NCI-H1092 treated with DMSO at 0.1 percent for 48 hours (cell line): Measurements from ENCODE around the gene PRC1.
"Not testable (repeated sequence)": the region's sequence is repeated elsewhere in the genome, so short reads cannot be mapped to it uniquely, and the experiment has no call there.

Experiments used
- DNase-seq: peaks from one replicate; lab custom pipeline; 2025; lab: John Stamatoyannopoulos, UW

PRC1 gene, protein sequence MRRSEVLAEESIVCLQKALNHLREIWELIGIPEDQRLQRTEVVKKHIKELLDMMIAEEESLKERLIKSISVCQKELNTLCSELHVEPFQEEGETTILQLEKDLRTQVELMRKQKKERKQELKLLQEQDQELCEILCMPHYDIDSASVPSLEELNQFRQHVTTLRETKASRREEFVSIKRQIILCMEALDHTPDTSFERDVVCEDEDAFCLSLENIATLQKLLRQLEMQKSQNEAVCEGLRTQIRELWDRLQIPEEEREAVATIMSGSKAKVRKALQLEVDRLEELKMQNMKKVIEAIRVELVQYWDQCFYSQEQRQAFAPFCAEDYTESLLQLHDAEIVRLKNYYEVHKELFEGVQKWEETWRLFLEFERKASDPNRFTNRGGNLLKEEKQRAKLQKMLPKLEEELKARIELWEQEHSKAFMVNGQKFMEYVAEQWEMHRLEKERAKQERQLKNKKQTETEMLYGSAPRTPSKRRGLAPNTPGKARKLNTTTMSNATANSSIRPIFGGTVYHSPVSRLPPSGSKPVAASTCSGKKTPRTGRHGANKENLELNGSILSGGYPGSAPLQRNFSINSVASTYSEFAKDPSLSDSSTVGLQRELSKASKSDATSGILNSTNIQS

DNA sequence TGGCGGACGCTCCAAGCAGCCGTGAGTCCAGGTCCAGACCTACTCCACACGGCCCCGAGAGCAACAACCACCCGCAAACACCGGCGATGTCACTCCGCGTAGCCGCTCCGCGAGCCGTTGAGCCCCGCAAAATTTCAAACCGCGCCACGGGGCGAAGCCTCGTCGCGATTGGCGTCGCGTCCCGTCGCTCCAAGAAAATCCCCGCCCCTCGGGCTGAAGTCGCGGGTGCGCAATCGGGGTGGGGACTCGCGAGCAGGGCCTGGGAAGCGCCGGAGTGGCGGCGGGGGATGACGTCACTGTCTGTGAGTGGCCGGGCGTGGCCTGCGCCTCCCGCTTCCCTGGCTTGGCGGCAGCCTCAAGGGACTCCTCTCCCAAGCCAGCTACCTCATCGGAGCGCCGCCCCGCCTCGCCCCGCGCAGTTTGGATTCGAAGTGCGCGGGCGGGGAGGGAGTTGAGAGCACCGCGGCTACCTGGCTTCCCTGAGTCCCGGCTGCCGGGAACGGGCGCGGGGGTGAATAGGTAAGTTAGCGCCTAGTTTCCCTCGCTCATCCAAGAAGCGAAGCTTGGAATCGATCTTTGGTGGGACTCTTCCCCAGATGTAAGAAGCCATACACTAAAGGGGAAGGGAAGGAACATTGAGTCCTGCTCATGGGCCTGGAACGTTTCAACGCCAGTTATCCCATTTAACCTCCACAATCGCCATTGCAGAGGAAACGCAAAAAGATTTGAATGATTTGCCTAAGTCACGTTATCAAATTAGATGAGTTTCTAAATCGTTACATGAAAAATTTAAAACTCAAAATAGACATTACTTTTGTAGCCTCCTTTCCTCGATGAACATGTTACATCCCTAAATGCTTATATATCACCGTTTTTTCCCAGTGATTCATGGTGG is at the start of gene PRC1:
PRC1 (minus strand) TSS at position 119 of the 895 bp plus-strand sequence; CDS start at position 1, 118 bp downstream.
- DNase-seq, result peak; percentile 94

DNA sequence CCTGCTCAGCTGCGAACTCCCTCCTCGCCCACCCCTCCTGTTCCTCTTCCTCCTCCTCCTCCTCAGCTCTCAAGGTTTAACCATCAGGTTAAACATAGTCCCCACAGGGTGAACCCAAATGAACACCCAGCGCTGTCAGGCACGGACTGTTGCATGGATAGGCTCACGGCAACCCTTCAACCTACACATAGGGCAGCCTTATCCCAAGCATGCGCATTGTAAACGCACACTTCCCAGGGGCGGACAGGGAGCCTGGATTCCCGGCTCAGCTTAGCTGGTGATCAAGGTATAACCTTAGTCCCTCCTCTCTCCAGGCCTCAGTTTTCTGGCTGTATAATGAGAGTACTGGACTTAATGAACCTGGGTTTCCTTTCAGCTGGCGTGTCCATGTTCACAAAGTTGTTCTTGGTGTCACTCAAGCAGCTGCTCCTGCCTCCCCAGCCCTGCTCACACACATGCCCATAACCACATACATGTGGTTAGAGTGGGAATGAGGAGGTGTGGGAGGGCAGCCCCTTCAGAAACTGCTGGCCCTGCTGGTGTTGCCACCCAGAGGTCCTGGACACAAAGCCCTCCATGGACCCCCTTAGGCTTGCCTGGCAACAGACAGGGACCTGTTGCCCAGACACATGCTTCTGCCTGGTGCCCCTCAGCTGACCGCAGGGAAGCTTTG is 49.0 kb upstream of the PRC1 start:
- DNase-seq, result no peak

DNA sequence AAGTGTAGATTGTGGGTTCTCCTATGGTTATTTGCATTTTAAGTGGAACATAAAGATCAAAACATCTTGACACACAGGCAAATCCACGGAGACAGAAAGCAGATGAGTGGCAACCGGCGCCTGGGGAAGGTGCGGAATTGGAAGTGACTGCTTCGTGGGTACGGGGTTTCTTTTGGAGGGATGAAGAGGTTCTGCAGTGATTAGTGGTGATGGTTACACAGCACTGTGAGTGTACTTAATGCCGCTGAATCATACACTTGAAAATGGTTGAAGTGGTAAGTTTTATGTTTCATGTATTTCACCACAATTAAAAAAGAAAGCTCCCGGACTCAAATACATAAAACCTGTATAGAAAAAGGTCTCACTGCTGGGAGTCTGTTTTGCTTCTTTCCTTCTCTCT is 46.5 kb upstream of the PRC1 start:
- DNase-seq, result no peak

DNA sequence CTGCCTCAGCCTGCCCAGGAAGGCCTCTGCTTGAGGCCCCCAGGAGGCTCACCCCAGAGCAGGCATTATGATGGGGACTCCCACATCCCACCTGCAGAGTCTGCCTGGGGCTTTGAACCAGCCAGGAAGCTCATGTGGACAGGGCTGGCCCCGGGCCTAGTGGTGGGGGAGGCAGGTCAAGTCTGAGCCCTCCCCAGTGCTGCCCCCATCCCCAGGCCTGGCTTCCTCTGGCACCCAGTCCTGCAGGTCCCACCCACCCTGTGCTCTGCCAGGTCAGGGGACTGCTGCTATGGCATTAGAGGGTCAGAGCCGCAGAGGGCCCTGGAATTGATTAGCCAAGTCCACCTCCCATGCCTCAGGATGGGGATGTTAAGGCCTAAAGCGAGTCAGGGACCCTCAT is 45.7 kb upstream of the PRC1 start:
- DNase-seq, result no peak

DNA sequence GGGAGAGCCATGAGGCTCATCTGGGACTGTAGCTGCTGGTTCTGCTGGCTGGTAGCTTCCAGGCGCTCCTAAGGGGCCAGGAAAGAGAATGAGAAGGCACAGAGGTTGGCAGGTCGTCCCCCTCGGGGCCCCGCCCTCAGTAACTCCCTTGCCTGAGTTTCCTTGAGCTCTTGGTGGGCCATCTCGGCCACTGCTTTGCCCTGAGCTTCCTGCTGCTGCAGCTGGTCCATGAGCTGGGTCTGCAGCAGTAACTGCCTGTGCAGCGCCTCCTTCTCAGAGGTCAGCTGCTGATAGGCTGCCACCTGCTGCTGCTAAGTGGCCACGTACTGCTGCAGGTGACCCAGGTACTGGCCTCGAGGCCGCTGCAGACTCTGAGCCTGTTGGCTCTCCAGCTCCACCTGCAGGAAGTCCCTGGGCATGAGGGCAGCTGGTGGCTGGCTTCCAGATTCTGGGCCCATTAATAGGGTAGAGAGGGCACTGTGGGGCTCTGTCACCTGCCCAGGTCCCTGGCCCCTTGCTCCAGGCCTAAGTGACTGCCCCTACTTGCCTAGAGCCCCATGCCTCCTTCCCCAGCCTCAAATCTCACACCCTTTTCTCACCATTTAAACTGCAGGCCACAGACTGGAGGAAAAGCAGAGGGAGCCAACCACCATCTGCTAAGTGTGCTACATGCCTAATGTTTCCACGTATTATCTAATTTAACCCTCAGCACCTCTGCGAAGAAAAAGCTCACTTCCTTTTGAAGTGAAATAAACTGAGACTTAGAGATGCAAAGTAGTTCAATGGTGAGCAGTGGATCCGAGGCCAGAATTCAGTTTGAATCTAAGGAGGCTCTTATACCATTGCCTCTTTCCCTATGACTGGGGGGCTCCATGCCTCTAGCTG is 38.8 kb upstream of the PRC1 start:
- peak; percentile 13 for DNase-seq

DNA sequence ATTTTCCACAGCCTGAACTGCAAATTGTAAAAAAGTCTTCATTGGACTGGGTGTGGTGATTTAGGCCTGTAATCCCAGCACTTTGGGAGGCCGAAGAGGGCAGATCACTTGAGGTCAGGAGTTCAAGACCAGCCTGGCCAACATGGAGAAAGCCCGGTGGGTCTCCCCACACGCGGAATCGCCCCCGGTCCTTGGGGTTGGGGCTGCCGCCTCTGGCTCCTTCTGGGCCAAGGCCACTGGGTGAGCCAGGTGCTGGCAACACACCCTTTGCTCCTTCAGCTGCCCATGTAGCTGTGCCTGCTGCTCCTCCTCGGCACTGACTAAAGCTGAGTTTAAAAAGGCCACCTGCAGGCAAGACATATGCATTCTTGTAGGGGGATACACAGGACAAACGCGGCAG is 37.5 kb upstream of the PRC1 start:
- no peak for DNase-seq

DNA sequence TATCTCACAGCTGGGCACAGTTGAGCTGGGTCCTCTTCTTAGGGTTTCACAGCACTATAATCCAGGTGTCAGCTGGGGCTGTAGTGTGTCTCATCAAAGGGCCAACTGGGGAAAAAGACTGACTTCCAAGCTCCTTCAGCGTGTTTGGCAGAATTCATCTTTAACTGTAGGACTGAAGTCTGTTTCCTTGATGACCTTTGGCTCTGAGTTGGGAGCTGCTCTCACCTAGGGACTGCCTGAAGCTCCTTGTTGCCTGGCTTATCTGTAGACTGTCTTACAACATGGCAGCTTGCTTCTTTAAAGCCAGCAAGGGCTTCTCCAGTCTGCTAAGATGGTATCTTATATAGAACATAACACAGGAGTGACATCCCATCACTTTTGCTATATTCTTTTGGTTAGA is 33.3 kb upstream of the PRC1 start:
- DNase-seq, result no peak

DNA sequence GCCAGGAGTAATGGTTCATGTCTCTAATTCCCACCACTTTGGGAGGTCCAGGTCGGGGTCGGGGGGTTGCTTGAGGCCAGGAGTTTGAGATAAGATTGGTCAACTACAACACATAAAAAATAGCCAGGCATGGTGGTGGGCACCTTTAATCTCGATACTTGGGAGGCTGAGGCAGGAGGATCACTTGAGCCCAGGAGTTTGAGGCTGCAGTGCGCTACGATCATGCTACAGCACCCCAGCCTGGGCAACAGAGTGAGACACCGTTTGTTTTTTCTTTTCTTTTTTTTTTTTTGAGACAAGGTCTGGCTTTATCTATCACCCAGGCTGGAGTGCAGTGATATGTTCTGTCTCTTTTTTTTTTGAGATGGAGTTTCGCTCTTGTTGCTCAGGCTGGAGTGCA is 29.4 kb upstream of the PRC1 start:
- no peak for DNase-seq

DNA sequence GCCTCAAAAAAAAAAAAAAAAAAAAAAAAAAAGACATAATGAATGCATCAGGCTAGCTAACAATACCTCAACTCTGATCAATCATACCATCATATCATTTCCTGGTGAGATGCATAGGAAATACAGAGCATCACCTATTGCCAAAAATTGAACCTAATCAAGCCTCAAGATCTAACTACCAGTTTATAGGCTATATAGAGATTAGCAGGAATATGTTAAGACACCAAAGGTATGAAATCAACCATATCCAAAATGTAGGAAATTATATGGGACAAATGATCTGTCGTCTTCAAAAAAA is 28.4 kb upstream of the PRC1 start:
- no peak for DNase-seq

DNA sequence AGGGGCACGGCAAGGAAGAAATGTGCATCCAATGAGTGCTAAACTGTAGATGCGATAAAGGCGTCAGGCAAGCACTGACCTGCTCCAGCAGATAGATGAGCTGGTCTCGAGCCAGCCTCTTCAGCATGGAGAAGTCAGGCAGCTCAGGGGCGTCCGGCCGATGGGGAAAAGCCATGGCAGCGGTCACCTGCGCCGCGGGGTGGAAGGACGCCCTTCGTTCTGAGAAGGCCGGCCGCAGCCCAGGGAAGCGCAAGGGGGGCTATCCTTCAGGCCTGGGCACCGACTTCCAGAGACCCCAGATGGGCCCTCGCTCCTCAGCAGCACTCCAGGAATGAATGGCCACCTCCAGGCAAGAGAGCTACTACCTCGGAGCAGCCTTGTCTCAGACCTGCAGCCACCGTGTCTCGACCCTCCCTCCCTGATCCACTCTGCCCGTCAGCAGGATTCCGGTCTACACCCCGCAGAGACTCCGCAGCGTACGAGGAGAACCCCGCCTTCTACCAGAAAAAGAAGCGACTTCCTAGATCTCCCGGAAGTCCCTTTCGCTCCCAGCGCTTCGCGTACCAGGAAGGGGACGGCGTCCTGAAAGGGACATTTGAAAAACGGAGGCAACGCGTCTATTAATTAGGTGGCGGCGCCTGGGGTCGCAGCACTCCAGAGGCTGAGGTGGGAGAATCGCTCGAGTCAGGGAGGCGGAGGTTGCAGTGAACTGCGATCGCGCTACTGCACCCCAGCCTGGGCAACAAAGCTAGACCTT is 27.9 kb upstream of the PRC1 start, which contains the start of gene VPS33B:
VPS33B (minus strand) TSS at position 520 of the 757 bp plus-strand sequence; CDS start at position 175, 345 bp downstream.
- DNase-seq, result peak; percentile 77

DNA sequence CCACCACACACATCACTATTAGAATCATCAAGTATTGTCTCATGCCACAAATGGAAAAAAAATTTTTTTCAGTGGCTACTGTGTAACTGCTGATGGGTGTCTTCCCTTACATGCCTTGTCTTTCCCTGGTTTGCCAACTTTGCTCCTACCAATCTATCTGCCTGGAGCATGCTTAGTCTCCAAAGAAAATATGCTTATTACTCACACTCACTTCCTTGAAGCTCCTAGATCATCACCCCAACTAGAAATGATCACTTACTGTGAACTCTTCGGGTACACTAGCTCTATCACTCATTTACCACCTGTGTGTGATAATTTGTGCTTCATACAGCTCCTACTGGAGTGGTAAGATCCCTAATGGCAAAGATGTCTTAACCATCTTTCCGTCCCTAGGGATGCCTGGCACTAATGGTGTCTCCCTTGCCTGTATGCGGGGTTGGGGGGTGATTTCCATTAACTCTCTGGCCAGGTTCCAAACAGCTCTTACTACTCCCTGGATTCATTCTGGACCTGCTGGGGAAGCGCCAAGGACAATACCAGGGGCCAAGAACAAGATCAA is 27.3 kb upstream of the PRC1 start:
- DNase-seq, result peak; percentile 22

DNA sequence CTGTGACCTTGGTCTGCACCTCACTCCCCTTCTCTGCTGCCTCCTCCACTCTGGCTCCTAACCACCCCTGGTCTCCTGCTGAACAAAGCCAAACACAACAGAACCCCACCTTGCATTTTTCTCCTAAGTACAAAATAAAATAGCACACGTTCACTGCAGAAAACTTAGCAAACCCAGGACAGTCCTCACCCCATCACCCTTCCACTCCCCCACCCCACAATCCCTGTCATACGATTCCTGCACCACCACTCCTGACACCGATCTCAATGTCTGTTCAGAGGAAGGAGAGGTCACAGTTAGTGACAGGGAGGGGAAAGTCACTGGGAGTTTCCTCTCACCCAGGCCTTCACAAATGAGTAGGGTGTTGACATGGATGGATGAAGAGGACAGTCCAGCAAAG is 23.8 kb upstream of the PRC1 start:
- DNase-seq, result no peak

DNA sequence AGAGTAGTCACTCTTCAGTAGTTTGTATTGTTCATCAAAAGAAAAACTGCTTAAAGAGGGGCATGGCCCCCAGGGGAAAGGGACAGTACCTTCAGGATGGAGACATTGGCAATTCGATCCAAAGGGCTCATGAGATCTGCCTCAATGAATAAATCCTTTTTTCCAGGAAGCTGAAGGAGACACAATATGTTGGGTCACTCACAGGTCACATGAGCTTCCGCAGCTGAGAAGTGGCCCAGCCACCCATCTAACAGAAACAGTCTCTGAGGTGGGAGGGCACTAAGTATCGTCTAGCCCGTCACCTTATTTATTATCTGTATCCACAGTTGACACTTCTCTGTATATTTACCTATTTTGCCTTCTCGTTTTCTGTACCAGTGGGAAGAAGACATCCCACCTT is 23.4 kb upstream of the PRC1 start:
- no peak for DNase-seq

DNA sequence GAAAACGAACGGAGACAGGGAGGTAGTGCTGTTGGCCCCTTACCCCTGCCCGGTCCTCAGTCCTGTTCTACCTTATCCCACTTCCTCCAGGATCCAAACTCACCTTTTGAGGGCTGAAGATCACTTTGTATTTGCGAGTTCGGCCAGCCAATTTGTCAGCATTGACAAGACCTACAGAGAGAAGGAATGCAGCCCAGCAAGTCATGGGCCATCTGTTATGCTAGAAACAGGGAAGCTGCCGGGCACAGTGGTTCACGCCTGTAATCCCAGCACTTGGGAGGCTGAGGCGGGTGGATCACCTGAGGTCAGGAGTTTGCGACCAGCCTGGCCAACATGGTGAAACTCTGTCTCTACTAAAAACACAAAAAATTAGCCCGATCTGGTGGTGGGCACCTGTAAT is 19.4 kb upstream of the PRC1 start:
- not testable (repeated sequence) for DNase-seq

DNA sequence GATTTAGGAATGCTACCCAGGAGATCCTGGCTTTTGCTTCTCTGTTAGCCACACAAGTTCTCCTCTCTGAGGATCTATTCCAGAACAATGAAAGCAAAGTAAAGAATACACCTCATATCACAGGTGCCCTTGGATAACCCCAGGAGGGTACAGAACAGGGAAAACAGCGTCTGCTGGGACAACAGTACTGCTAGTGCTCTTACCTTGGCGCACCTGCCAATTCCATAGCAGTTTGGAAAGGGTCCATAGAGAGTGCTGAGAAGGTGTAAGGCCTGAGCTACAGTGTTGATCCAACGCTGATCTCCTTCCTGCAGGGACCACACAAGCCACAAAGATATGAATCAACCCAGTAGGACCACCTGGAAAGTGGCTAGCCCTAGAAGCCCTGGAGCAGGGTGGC is 12.9 kb upstream of the PRC1 start:
- no peak for DNase-seq

DNA sequence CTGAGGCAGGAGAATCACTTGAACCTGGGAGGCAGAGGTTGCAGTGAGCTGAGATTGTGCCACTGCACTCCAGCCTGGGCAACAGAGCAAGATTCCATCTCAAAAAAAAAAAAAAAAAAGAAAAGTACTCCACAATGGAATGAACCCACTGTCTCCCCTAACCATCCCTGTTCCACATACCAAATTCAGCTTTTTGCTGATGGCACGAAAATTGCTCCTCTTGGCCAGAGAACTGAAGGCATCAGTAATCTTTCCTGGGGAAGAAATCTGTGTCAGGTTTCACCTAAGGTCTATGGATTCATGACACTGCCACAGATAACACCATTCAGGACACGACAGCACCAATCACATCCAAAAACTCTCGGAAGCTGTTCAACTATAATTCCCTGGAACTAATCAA is 6.9 kb upstream of the PRC1 start:
- no peak for DNase-seq

DNA sequence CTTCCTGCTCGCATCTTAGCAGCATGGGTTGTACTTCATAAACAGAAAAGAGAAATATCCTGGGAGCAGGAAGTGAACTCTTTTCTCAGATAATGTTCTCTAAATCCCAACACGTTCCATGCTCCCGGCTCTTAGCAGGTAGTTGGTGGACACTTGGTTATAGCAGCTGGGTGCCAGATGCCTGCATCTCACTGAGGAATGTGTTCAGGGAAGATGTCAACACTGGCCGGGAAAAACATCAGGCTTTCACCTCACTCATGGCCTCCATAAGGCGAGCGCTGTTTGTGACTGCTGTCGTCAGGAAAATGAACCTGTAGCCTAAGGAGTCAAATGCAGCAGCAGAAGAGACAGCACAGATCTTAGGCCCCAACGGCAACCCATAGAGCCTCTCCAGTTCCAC is 4.4 kb upstream of the PRC1 start:
- no peak for DNase-seq

DNA sequence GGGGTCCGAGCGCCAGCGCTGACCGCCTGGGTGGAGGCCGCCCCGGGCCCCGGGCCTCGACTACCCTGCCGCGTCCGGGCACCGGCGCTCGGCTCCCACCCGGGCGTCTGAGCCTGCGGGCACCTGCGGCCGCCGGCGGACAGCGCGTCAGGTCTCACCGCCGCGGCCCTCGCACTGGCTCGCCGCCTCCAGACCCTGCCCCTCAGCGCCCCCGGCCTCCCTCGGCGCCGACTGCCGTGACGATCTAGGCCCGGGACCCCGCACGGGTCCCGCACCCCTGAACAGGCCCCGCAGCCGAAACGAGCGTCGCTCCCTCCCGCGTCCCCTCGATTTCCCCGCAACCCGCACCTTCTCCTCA is 297 bp downstream of the PRC1 start:
- DNase-seq, result no peak

DNA sequence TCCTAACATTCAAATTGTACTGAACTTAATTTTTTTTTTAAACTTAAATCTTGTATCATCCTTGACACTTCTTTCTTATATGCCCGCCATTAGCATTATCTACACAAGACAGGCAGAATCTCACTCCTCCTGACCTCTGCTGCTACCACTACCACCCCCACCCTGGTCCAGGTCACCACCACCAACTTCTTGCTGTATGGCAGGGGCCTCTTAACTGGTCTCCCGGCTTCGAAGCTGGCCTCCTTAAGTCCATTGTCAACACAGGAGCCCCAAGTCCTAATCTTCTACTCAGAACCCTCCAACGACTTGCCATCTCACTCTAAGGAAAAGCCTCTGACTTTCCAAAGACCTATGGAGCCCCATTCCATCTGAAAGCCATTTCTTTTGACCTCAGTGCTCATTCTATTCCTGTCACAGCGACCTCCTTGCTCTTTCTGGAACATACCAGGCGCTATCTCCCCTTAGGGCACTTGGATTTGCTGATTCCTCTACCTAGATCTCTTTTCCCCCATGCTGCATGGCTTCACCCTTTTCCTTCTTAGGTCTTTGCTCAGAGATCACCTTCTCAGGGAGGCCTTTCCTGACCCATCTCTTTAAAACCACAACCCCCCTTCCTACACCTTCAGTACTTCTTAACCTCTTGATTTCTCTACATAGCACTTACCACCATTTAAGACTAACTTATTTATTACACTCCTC is 2.6 kb downstream of the PRC1 start:
- DNase-seq, result no peak

DNA sequence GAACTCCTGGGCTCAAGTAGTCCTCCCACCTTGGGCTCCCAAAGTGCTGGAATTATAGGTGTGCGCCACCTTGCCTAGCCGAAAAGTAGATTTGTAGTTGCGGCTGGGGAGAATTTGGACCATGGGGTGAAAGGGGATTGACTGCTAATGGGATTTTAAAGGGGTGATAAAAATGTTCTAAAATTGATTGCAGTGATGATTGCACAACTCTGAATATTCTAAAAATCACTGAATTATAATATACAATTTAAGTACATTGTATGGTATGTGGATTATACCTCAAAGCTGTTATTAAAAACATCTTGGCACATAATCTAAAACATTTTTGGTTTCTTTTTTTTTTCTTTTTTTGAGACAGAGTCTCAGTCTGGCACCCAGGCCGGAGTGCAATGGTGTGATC is 3.9 kb downstream of the PRC1 start:
- no peak for DNase-seq
